NCI-H2171 treated with DMSO at 0.1 percent for 48 hours (cell line): Measurements from ENCODE around the gene C2orf76.
"Not testable (repeated sequence)": the region's sequence is repeated elsewhere in the genome, so short reads cannot be mapped to it uniquely, and the experiment has no call there.

Experiments used
- DNase-seq: peaks from one replicate; lab custom pipeline; 2025; lab: John Stamatoyannopoulos, UW

C2orf76 gene

DNA sequence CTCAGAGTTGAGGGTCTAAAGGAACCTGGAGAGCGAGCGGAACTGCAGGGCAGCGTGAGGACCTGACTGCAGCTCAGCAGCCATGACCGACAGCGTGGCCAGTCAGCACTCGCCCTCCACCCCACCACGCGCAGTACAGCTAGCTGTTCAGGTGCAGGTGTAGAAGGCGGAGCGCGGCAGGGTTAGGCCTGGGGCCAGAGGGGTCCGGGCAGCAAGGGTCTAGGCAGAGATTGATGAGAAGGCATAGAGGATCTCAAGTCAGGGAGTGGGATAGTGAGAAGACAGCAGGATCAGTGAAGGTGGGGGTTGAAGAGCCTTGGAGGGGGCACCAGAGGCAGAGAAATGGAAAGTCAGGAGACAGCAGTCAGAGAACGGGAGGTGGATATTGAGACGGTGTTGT lies 72.0 kb downstream of the C2orf76 start:
- no peak for DNase-seq

DNA sequence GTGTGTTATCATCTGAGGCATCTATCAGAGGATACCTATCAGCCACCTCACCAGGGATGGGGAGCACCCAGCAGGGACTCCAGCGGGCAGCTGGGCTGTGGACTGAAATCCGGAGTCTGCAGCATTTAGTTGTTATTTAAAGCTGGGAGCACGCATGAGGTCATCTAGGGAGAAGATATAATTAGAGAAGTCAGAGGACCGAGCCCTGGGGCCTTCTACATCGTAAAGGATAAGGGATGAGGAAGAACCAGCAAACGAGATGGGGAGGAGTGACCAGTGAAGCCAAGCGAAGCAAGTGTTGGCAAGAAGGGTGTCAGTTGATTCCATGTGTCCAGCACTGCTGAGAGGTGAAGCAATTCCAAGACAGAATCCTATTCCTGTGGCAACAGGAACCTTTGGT lies 72.7 kb downstream of the C2orf76 start:
- no peak for DNase-seq

DNA sequence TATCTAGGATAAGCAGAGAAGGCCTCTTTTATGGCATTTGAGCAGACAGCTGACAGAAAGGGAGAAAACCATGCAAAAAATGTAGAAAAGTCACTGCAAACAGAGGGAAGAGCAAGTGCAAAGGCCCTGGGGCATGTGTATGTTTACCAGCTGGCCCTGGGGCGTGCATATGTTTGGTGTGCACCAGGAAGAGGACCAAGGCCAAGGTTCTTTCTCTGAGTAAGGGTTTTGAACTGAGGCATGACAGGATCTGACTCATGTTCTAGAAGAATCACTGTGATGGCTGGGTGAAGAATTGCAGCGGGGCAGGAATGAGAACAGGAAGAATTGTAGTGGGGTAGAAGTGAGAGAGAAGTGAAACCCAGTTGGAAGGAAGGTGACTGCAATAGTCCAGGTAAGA lies 73.4 kb downstream of the C2orf76 start:
- no peak for DNase-seq

DNA sequence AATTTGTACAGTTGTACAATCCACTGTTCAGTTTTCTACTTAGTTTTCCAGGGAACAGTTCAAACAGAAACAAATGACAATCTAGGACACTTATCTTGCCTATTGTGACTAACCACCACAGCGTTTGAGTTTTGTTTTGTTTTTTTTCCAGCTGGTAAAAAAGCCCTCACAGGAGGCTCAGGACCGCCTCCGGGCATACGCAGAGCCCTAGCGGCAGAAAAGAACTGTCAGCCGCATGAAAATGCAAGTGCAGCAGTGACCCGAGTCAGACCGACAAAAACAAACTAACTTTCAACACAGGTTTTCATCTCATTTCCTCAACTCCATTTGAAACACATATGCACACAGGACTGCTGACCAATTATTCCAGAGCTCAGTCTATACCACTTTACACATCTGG lies 74.4 kb downstream of the C2orf76 start:
- DNase-seq = no peak

DNA sequence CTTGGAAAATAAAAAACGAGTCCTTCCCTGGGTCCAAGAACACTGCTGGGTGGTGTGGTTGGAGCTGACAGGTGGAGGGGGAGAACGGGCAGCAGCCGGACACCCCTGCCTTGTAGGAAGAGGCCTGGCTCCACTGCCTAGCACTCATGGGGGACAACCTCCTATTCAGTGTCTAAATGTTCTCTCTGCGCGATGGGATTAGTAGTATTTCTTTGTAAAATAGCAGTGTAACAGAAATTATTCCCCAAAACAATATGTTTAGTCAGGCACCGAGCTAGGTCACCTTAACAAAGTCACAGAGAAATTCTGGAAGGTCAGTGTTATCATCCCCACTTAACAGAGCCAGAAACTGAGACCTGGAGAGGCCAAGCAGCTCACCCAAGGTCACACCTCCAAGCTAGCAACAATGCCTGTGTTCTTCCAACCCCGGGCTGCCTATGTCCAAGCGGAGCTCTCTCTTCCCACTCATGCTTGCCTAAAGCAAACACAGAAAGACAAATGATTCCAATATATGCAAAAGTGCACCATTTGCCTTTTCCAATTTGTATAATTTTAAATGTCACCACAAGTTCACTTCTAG lies 75.0 kb downstream of the C2orf76 start:
- no peak for DNase-seq

DNA sequence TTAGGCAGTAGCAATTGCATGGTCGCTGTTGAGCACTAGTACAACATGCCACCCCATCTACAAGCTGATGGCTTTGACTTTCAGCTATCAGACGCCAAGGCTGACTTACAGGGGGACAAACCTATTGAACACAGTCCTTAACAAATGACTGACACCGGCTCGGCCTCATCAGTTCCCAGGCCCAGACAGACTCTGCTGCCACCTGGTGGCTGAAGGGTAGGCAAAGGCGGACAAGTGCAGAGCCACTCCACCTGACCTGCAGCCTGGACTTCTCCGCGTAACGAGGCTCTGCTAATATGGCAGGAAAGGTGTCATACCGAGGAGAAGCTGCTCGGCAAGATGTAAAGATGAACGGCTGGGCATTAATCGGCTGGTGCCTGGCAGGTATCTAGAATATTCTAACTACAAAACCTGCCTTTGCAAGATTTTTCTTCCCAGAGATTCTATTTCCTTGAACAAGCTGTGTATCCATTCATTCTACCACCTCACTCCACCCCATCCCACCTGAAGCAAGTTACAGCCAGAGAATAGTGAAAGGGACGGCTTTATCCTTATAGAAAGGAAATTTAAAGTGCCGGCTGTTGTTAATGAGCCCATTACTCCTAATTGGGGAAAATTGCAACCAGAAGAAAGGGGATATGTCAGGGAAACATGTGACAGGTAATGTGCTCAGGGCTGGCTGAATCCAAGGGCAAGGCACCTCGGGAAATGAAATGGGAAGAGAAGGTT lies 75.6 kb downstream of the C2orf76 start:
- peak; percentile 60 for DNase-seq

DNA sequence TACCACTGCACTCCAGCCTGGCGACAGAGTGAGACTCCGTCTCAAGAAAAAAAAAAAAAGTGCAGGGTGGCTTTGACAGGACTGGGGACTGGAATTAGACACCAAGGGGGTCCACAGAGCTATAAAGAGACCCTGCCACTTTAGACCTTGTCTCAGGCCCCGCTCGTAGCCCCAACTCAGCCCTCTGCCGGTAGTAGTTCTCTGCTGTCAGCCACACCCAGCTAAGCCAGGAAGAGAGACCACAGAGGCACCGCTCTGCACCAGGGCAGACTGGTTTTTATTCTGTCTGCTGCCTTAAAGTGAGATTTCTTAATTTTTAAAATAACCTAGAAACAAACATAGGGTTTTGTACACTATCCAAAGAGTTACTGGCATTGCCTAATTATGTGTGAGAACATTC lies 77.0 kb downstream of the C2orf76 start:
- DNase-seq = no peak

DNA sequence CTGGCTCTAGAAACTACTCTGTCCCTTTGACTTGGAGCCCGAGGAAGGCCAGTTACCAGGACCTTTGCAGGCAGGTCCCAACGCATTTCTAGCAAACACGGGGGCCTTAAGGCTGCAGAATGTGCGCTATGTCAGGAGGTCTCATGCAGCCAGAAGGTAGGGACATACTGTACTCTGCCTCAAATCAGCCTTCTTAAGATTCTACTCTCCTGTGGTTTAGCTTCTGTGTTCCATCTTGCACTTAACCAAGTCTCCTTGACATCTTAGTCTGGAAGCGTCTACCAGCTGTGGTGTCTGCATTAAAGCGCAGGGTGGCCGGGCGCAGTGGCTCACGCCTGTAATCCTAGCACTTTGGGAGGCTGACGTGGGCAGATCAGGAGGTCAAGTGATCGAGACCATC lies 77.5 kb downstream of the C2orf76 start:
- DNase-seq = peak; percentile 55

DNA sequence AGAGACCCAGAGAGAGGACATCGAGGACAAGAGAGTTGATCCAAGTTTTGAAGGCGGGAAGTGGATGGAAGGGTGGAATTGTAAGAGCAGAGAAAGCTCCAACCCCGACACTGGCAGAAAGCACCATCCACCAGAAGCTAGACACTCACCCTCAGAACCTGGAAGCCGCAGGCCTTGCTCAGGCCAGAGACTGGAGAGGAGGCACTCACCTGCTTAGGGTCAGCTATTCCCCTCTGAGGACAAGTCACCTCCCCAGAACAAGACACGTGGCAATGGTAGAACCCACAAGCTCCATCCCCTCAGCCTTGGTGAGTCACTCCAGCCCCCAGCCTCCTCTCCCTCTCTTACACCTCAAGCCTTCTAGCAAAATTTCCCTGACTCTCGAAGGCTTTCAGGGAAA lies 78.1 kb downstream of the C2orf76 start:
- no peak for DNase-seq

DNA sequence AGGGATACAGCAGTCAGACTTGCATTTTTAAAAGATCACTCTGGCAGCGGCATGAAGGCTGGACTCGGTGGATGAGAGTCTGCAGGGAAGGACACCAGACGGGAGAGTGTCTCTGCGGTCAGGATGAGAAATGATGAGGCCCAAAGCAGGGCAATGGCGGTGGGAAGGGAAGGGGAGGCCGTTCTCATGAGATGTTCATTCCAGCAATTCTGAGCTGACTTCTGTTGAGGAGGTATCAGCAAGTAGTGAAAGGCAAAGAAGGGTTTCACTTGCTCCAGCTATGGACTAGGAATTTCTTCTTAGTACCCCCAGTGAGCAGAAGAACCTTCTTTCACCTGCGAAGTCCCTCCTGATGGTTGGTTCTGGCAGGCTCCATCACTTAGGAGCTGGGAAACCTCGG lies 80.0 kb downstream of the C2orf76 start:
- DNase-seq = no peak

DNA sequence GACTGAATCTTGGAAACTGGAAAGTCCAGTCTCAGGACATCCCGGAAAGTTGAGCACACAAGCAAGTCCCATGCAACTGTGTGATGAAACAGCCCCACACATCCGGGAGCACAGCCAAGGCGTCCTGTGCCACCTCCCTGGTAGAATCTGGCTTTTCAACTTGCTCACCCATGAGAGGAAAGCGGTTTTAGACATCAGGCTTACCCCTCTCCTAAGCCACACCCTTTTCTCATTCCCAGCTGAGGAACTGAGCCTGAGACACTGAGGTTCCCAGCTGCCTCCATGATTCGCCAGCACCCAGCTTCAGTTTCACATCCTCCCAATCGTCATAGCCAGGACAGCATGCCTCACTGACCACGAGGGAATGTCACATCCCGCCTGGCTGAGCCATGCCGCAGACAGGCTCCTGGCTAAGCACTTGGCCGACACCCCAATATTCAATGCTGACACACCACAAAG lies 82.7 kb downstream of the C2orf76 start:
- DNase-seq = no peak

DNA sequence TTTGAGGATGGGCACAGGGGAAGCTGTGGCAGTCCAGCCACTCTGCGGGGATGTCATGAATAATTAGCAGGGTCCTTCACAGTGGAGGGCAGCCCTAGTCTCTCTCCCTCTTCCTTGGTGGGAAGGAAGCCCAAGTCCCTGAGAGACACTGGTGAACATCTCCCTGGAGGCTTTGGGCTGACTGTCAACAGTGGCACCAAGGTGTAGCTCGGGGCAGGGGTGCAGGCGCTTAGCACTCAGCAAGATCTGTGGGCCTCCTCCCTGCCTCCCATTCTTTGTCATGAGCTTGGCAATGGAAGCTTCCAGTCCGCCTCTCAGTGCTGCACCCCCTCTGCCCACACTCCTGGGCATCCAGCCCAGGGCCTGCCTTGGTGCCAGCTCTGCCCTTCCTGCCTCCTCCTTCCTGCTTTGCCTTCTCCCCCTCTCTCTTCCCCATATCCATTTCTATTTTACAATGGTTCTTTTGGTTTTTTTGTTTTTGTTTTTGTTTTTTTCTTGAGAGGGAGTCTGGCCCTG lies 83.6 kb downstream of the C2orf76 start:
- no peak for DNase-seq

DNA sequence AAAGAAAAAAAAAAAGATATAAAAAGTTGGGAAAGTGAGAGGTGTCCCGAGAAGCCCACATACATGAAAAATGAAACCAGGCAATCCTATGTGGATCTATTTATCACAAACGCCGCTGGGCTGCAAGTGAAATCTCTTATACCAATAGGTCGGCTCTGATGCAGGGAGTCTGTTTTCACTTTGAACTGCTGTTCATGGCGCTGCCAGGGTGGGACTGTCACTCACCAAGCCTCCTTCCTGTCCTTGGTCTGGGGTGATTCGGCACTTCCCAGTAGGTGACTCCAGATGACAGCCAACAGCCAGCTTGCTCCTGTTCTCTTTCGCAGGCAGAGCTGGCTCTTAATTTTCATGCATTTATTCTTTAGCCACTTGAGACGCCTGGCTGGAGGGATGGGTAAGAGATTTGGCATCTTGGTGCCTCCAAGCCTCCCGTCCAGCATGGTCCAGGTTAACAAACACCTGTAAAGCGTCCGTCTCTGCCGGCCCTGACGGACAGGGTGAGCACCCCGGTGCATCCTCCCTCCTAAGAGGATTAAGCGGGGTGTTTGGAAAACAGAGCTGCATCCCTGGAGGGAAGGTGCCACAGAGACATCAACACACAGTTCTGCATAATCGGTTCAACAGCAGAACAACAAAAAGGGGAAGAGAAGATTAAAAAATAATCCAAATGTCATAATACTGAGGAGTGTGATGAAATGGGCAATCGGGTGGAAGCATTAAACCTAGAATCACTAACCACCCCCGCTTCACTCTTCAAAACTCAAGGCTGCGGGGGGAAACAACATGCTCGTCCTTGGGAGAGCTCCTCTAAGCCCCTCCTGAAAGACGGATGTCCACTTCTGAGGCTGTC lies 84.3 kb downstream of the C2orf76 start:
- no peak for DNase-seq

DNA sequence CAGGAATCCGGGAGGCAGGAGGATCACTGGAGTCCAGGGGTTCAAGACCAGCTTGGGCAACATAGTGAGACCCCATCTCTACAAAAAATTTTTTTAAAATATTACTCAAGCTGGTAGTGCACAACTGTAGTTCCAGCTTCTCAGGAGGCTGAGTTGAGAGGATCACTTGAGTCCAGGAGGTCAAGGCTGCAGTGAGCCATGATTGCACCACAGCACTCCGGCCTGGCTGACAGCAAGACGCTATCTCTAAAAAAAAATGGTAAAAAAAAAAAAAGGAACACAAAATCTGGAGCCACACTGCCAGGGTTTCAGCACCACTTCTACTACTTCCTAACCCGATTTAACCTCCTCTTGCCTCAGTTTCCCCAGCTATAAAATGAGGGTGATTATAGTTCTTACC lies 86.0 kb downstream of the C2orf76 start:
- no peak for DNase-seq

DNA sequence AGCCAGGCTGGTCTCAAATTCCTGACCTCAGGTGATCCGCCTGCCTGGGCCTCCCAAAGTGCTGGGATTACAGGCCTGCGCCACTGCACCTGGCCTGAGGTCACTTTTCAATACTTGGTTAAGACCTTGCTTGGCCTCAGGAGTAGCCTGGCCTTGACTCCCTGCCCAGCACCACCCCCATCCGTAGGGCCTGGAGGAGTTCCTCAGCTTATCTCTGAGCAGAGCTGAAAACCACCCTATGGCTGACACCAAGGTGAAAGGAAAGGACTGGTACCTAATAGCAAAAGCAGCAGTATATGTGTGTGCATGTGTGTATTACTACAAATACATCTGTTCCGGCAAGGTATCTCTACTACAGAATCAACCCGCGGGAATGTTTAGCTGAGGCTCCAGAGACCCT lies 87.0 kb downstream of the C2orf76 start:
- DNase-seq = no peak

DNA sequence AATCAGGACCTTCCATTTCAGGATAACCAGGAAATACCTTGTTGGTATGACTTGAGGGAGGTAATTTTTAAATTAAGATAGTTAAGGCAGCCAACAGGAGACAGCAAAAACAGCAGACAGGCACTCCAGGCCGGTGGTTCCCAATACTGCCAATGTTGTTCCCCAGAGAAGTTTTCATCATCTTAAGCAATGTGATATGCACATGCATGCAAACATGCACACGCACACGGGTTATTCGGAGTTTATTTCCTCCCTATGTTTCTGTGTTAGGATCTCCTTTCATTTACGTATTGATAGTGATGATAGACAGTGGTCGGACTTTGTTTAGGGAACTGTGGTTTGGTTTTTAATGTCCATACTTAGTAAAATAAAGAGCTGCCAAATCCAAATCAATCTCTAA lies 87.7 kb downstream of the C2orf76 start:
- no peak for DNase-seq

DNA sequence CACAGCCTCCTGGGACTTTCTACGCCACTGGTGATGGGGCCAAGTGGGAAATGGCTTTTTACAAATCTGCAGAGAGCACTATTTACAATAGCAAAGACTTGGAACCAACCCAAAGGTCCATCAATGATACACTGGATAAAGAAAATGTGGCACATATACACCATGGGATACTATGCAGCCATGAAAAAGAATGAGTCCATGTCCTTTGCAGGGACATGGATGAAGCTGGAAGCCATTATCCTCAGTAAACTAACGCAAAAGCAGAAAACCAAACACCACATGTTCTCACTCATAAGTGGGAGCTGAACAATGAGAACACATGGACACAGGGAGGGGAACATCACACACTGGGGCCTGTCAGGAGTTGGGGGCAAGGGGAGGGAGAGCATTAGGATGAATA lies 88.2 kb downstream of the C2orf76 start:
- not testable (repeated sequence) for DNase-seq

DNA sequence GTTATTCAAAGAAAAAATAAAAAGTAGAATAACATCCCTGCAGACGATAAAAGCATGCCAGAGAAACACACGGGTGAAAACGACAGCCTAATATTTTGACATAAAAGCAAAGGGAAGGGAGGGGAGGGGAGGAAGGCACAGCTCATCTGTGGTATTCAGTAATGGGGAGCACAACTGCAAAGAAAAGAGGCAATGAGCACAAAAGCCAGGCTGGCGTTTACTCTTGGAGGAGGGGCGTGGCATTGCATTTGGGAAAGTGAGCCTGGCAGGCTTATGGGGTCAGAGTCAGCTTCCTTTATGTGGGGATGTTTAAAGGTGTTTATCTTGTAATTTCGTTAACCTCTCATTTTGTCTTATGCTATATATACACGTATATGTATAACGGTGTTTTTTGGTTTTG lies 89.8 kb downstream of the C2orf76 start:
- no peak for DNase-seq

DNA sequence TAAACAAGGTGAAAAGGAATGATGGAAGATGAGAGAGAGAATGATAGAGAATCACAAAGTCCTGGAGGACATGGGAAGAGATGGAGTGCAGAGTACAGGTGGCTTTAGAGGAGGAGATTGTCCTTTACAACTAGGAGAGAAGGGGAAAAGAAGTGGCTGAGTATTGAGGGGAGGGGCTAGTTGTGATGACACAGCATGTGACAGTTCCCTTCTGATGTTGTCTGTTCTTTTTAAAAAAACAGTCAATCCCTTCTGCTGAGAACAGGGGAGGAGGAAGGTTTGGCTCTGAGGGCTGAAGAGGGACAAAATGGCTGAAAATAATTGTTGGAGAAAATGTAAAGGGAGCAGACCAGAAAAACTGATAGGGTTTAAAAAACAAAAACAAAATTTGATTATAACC lies 99.0 kb downstream of the C2orf76 start:
- no peak for DNase-seq

DNA sequence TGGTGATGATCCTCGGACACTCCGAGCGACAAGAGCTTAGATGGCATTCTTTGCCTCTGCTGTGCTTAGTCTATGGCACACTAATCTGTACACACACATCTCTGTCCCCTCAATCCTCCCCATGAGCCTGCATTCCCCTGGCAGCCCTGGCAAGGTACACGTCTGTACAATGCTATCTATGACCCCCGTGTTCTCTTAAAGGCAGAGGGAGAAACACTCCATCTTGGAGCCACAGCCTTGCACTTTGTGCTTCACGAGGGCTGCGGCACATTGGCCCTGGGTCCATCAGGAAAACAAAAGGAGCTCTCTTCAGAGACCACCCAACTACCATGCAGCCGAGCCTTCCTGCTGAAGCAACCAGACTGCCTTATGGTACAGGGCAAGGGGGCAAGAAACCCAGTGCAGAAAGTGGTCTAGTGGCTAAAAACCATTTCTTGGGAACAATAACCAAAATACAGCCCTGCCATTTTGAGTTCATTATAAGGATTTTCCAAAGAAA lies 100.5 kb downstream of the C2orf76 start:
- DNase-seq = no peak

DNA sequence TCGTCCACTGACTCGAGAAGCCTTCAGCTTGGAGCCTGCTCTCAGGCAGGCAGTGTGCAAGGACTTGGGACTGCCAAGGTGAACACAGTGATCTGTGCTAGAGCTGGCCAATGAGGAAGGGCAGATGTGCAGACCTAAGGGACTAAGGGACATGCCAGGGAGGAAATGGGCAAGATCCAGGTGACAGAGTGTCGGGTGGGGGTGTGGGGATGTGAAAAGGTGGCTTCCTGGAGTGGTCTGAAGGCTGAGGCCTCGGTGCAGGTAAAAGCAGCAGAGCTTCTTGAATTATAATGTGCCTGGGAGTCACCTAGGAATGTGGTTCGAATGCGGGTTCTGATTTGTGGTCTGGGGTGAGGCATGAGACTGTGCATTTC lies 101.0 kb downstream of the C2orf76 start:
- DNase-seq = no peak

DNA sequence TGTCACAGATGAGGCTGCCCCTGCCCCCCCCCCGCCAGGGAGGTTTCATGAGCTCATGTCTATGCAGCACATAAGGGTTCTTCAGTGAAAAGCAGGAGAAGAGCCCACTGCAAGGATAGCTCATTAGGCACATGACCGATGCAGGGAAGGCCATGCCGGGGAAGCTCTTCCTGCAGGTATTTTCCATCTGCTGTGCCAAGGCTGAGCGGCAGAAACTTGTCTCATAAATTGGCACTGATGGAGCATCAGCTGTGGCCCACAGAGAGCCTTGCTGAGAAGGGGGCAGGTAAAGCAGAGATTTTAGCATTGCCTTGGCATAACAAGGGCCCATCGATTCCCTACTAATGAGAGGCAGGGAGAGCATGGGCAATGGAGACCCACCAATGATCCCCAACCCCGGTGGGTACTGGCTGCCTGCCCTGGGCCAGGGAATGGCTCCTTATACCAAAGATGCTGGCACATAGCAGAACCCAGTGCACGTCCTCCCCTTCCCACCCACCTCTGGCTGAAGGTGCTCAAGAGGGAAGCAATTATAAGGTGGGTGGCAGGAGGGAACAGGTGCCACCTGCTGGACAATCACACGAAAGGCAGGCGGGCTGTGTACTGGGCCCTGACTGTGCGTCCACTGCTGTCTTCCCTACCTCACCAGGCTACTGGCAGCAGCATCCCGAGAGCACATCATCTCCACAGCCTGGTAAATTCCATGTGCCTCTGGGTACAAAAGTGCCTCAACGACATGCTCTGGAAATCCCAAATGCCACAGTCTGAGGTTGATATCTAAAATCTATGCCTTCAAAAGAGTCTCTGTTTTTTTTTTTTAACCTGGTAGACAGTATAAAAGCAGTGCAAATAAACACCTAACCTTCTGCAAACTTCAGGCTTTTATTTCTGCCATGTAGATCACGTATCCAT lies 101.6 kb downstream of the C2orf76 start:
- DNase-seq = peak; percentile 40
